ENCODE measurements around the gene FAIM2. TPM values are rescaled to one million over a fixed set of nuclear protein-coding genes. Genes with fewer than 3 reads are reported as not detected.

FAIM2 gene
- total and polyA plus RNA-seq, 2 experiments from 2014 or later: 0.61 to 2.0 TPM

DNA sequence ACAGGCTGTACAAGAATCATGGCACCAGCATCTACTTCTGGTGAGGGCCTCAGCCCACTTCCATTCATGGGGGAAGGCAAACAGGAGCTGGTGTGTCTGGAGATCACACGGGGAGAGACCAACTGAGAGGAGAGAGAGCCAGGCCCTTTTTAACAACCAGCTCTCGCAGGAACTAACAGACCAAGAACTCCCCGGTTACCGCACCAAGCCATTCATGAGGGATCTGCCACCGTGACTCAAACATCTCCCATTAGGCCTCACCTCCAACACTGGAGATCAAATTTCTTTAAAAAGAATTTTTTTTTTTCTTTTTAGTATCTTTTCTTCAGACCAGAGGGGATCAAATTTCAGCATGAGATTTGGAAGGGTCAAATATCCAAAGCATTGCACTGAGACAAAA, 30.1 kb upstream of the FAIM2 start (continued):
- no peak for TF ChIP-seq REST (IDR thresholded peaks at IDR 0.05; ENCODE audit: unreplicated experiment)
- no peak for TF ChIP-seq ZNF331 (CRISPR knock-in tag; IDR thresholded peaks at IDR 0.05; ENCODE audit: low read depth)
- no peak for TF ChIP-seq JUNB (IDR thresholded peaks at IDR 0.05; ENCODE audit: unreplicated experiment)
- no peak for TF ChIP-seq EZH2phosphoT487 (IDR thresholded peaks at IDR 0.05; ENCODE audit: unreplicated experiment)
- TF ChIP-seq CTCF (conservative IDR thresholded peaks at IDR 0.05; ENCODE audit: low read depth in 2 of 2): no peak
- TF ChIP-seq, protein P1, sequence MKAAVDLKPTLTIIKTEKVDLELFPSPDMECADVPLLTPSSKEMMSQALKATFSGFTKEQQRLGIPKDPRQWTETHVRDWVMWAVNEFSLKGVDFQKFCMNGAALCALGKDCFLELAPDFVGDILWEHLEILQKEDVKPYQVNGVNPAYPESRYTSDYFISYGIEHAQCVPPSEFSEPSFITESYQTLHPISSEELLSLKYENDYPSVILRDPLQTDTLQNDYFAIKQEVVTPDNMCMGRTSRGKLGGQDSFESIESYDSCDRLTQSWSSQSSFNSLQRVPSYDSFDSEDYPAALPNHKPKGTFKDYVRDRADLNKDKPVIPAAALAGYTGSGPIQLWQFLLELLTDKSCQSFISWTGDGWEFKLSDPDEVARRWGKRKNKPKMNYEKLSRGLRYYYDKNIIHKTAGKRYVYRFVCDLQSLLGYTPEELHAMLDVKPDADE (IDR thresholded peaks at IDR 0.05): no peak
- TF ChIP-seq ZNF114 (CRISPR knock-in tag; IDR thresholded peaks at IDR 0.05): no peak

DNA sequence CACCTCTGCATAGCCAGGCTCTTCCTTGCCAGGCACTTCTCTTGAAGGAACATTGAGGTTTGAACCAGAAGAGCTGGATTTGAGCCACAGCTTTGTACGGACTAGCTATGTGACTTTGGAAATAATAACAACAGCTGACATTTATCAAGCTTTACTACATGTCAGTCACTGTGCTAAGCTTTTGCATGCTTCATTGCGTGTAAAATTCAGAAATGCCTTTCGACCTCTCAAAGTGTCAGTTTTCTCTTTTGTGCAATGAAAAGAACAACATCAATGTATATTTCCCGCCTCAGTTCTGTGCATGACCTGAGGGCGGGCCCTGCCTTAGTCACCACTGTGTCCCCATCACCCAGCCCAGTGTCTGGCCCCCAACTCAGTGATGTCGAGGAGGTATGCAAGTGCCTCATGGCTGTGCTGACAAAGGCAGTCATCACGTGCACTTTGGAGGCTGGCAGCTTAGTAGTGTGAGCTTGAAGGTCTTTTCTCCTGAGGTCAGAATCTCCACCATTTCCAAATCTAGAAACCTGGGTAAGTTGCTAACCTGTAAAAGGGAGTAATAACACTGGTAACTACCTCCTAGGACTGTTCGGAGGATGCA, 28.9 kb upstream of the FAIM2 start:
- Histone ChIP-seq H3K27me3 (ENCODE audit: insufficient read depth) (no peaks in the 10 kb centered on the region), H3K27ac (ENCODE audit: low read depth) (no peak overlapping the region), H3K4me1 (ENCODE audit: insufficient read depth) (0 out of 2 replicates have a peak, but pooled peaks cover 3% of the 10 kb centered on the region), H3K4me2 (no peak overlapping the region), H3K79me2 (replicated peaks; ENCODE audit: insufficient read depth) (no peaks in the 10 kb centered on the region), H3K36me3 (ENCODE audit: insufficient read depth) (no peaks in the 10 kb centered on the region), H3K9me2 (ENCODE audit: insufficient read depth) (0 out of 2 replicates have a peak, but pooled peaks cover 3% of the 10 kb centered on the region), H4K20me1 (replicated peaks; ENCODE audit: insufficient read depth) (no peaks in the 10 kb centered on the region), H2AFZ (peak overlapping the region; percentile 56; the same call in 1 of the 2 replicates), H3K4me3 (no peak overlapping the region), H3F3A (replicated peaks; ENCODE audit: low read depth) (no peaks in the 10 kb centered on the region)
- H3K4me3 Mint-ChIP-seq: no peak overlapping the region
- ATAC-seq (no peak), DNase-seq (ENCODE audit: low spot score) (no peak)
- TF ChIP-seq ZNF331 (CRISPR knock-in tag; IDR thresholded peaks at IDR 0.05; ENCODE audit: low read depth) (no peak), JUNB (IDR thresholded peaks at IDR 0.05; ENCODE audit: unreplicated experiment) (no peak)
- H3K4me1 Mint-ChIP-seq: peaks cover 4% of the 10 kb centered on the region; the same call in 2 of the 3 replicates
- no peaks in the 10 kb centered on the region for H3K9me3 Mint-ChIP-seq
- H3K27ac Mint-ChIP-seq: no peak overlapping the region
- H3K36me3 Mint-ChIP-seq (ENCODE audit: low read depth): no peaks in the 10 kb centered on the region
- H3K27me3 Mint-ChIP-seq (ENCODE audit: insufficient read depth, low read depth, poor library complexity): no peaks in the 10 kb centered on the region

All from GM23338 (cell line).